ENCODE data around the gene PCYT2.

DNA sequence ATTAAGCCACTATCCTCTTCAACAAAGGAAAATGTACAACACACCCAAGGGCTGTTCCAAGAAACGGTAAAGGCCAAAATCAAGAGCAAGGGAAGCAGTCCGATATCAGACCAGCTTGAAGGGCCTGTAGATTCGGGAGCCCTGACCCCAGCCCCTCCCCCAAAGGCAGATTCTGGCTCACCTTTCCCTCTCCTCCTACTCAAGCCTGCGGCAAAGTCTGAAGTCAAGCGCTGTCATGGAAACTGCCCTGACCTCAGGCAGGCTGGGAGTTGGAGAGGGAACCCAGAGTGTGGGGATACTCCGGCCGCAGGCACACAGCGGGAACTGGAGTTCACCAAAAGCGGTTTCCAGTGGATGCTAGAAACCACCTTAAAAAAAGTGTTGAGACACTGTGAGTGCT is 21.6 kb downstream of the PCYT2 start:
- TF ChIP-seq ZFP3 (CRISPR knock-in tag; IDR thresholded peaks at IDR 0.05) (no peak), PATZ1 (CRISPR knock-in tag; IDR thresholded peaks at IDR 0.05; ENCODE audit: borderline replicate concordance) (no peak), ZFP30 (CRISPR knock-in tag; IDR thresholded peaks at IDR 0.05) (no peak), ISL1 (CRISPR knock-in tag; IDR thresholded peaks at IDR 0.05) (no peak), PPARA (CRISPR knock-in tag; IDR thresholded peaks at IDR 0.05; ENCODE audit: borderline replicate concordance) (no peak)
- TF ChIP-seq, protein P1, sequence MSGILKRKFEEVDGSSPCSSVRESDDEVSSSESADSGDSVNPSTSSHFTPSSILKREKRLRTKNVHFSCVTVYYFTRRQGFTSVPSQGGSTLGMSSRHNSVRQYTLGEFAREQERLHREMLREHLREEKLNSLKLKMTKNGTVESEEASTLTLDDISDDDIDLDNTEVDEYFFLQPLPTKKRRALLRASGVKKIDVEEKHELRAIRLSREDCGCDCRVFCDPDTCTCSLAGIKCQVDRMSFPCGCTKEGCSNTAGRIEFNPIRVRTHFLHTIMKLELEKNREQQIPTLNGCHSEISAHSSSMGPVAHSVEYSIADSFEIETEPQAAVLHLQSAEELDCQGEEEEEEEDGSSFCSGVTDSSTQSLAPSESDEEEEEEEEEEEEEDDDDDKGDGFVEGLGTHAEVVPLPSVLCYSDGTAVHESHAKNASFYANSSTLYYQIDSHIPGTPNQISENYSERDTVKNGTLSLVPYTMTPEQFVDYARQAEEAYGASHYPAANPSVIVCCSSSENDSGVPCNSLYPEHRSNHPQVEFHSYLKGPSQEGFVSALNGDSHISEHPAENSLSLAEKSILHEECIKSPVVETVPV (CRISPR knock-in tag; IDR thresholded peaks at IDR 0.05), result no peak
- TF ChIP-seq, protein P2, sequence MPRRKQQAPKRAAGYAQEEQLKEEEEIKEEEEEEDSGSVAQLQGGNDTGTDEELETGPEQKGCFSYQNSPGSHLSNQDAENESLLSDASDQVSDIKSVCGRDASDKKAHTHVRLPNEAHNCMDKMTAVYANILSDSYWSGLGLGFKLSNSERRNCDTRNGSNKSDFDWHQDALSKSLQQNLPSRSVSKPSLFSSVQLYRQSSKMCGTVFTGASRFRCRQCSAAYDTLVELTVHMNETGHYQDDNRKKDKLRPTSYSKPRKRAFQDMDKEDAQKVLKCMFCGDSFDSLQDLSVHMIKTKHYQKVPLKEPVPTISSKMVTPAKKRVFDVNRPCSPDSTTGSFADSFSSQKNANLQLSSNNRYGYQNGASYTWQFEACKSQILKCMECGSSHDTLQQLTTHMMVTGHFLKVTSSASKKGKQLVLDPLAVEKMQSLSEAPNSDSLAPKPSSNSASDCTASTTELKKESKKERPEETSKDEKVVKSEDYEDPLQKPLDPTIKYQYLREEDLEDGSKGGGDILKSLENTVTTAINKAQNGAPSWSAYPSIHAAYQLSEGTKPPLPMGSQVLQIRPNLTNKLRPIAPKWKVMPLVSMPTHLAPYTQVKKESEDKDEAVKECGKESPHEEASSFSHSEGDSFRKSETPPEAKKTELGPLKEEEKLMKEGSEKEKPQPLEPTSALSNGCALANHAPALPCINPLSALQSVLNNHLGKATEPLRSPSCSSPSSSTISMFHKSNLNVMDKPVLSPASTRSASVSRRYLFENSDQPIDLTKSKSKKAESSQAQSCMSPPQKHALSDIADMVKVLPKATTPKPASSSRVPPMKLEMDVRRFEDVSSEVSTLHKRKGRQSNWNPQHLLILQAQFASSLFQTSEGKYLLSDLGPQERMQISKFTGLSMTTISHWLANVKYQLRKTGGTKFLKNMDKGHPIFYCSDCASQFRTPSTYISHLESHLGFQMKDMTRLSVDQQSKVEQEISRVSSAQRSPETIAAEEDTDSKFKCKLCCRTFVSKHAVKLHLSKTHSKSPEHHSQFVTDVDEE (CRISPR knock-in tag; IDR thresholded peaks at IDR 0.05), result no peak

All from SK-N-SH treated with all-trans-retinoic acid at 6 μM for 48 hours (cell line).